H9 (cell line): ENCODE data around the gene ZSCAN18. TPM values are rescaled to one million over a fixed set of nuclear protein-coding genes. Genes with fewer than 3 reads are reported as not detected.

Experiments used
- DNase-seq: peaks from one replicate; pipeline ENCODE4 v3.0.0-alpha.2; 2017
- H2AFZ ChIP-seq: one replicate; pipeline ENCODE4 v1.6.1; 2013; ENCODE audit warnings: mild to moderate bottlenecking, low read length, control low read depth, moderate library complexity
- H2AK5ac ChIP-seq: 2 replicates; pipeline ENCODE4 v1.6.1; 2013; ENCODE audit warnings: low read length, control low read depth, mixed read lengths; ENCODE audit not compliant: insufficient read length
- H2BK120ac ChIP-seq: one replicate; pipeline ENCODE4 v1.6.1; 2013; ENCODE audit warnings: low read depth, mild to moderate bottlenecking, low read length, control low read depth, inconsistent platforms; ENCODE audit not compliant: poor library complexity, severe bottlenecking
- H2BK12ac ChIP-seq: 2 replicates; pipeline ENCODE4 v1.6.1; 2013; ENCODE audit warnings: low read length, control low read depth, mixed read lengths, low read depth; ENCODE audit not compliant: insufficient read length
- H2BK15ac ChIP-seq: 2 replicates; pipeline ENCODE4 v1.6.1; 2013; ENCODE audit warnings: low read depth, low read length, control low read depth
- H2BK20ac ChIP-seq: one replicate; pipeline ENCODE4 v1.6.1; 2013; ENCODE audit warnings: low read depth, mild to moderate bottlenecking, low read length, control low read depth, inconsistent platforms; ENCODE audit not compliant: poor library complexity, severe bottlenecking
- H2BK5ac ChIP-seq: 2 replicates; pipeline ENCODE4 v1.6.1; 2013; ENCODE audit warnings: low read length, control low read depth, mixed read lengths; ENCODE audit not compliant: insufficient read length
- H3K14ac ChIP-seq: 2 replicates; pipeline ENCODE4 v1.6.1; 2013; ENCODE audit warnings: low read length, control low read depth; ENCODE audit not compliant: insufficient read depth
- H3K18ac ChIP-seq: 2 replicates; pipeline ENCODE4 v1.6.1; 2013; ENCODE audit warnings: low read depth, mild to moderate bottlenecking, mixed read lengths, low read length, control low read depth; ENCODE audit not compliant: insufficient read length
- H3K23ac ChIP-seq: 2 replicates; pipeline ENCODE4 v1.6.1; 2013; ENCODE audit warnings: low read length, control low read depth, mixed read lengths, low read depth; ENCODE audit not compliant: insufficient read length
- H3K23me2 ChIP-seq: 2 replicates; pipeline ENCODE4 v1.6.1; 2013; ENCODE audit warnings: low read depth, mild to moderate bottlenecking, mixed read lengths, low read length, control low read depth; ENCODE audit not compliant: insufficient read length, poor library complexity, severe bottlenecking
- H3K27ac ChIP-seq: 2 replicates; pipeline ENCODE4 v1.5.1; 2013; ENCODE audit warnings: low read length, control low read depth, mixed read lengths, low read depth; ENCODE audit not compliant: insufficient read length
- H3K27me3 ChIP-seq: 2 replicates; pipeline ENCODE4 v1.6.1; 2013; ENCODE audit warnings: low read length, control low read depth, inconsistent platforms; ENCODE audit not compliant: insufficient read depth
- H3K4ac ChIP-seq: 2 replicates; pipeline ENCODE4 v1.6.1; 2013; ENCODE audit warnings: low read depth, mild to moderate bottlenecking, control low read depth, inconsistent platforms, low read length, moderate library complexity
- H3K4me1 ChIP-seq: 2 replicates; pipeline ENCODE4 v1.6.1; 2013; ENCODE audit warnings: low read length, control low read depth, inconsistent platforms; ENCODE audit not compliant: insufficient read depth
- H3K4me2 ChIP-seq: 2 replicates; pipeline ENCODE4 v1.6.1; 2013; ENCODE audit warnings: low read length, control low read depth, mixed read lengths; ENCODE audit not compliant: insufficient read length, insufficient read depth
- H3K56ac ChIP-seq: 2 replicates; pipeline ENCODE4 v1.6.1; 2013; ENCODE audit warnings: low read depth, mild to moderate bottlenecking, mixed read lengths, low read length, control low read depth; ENCODE audit not compliant: insufficient read length
- H3K79me1 ChIP-seq: 2 replicates; pipeline ENCODE4 v1.6.1; 2013; ENCODE audit warnings: low read depth, mild to moderate bottlenecking, moderate library complexity, low read length, control low read depth, inconsistent platforms; ENCODE audit not compliant: insufficient read depth, poor library complexity, severe bottlenecking
- H3K79me2 ChIP-seq: 2 replicates; pipeline ENCODE4 v1.6.1; 2013; ENCODE audit warnings: low read length, control low read depth, inconsistent platforms; ENCODE audit not compliant: insufficient read depth
- H3K9ac ChIP-seq: 2 replicates; pipeline ENCODE4 v1.6.1; 2013; ENCODE audit warnings: low read length, control low read depth, mixed read lengths; ENCODE audit not compliant: insufficient read length; ENCODE audit errors: extremely low read depth
- H3K9me3 ChIP-seq: one replicate; pipeline ENCODE4 v1.6.1; 2013; ENCODE audit warnings: low read depth, low read length, inconsistent platforms; ENCODE audit not compliant: control insufficient read depth
- H3T11ph ChIP-seq: one replicate; pipeline ENCODE4 v1.6.1; 2013; ENCODE audit warnings: mild to moderate bottlenecking, low read length, control low read depth, inconsistent platforms
- H4K20me1 ChIP-seq: one replicate; pipeline ENCODE4 v1.6.1; 2013; ENCODE audit not compliant: control insufficient read depth, insufficient read length, insufficient read depth
- H4K5ac ChIP-seq: 2 replicates; pipeline ENCODE4 v1.6.1; 2013; ENCODE audit warnings: low read depth, mild to moderate bottlenecking, mixed read lengths, low read length, control low read depth; ENCODE audit not compliant: insufficient read length
- H4K8ac ChIP-seq: replicated peaks from 2 replicates; pipeline ENCODE4 v1.6.1; 2013; ENCODE audit warnings: low read length, control low read depth, mixed read lengths, low read depth; ENCODE audit not compliant: insufficient read length
- H4K91ac ChIP-seq: 2 replicates; pipeline ENCODE4 v1.6.1; 2013; ENCODE audit warnings: low read depth, mild to moderate bottlenecking, moderate library complexity, mixed read lengths, low read length, control low read depth; ENCODE audit not compliant: insufficient read length
- H3K27ac Mint-ChIP-seq, 3 experiments: 2 replicates in 2 of 3; 3 replicates in 1 of 3; pipeline ENCODE4 v1.8.0; 2020 to 2021; ENCODE audit warnings: mixed read lengths in 3 of 3, mild to moderate bottlenecking in 1 of 3, moderate library complexity in 1 of 3
- H3K27me3 Mint-ChIP-seq: 2 replicates; pipeline ENCODE4 v1.8.0; 2021; ENCODE audit warnings: low read depth, mild to moderate bottlenecking, moderate library complexity, mixed read lengths
- H3K36me3 Mint-ChIP-seq, 3 experiments: 2 replicates in 2 of 3; 3 replicates in 1 of 3; pipeline ENCODE4 v1.8.0; 2020 to 2021; ENCODE audit warnings: low read depth in 3 of 3, mixed read lengths in 3 of 3; ENCODE audit not compliant: insufficient read depth in 1 of 3
- H3K4me1 Mint-ChIP-seq, 2 experiments: 2 replicates each; pipeline ENCODE4 v1.8.0; 2020; ENCODE audit warnings: mixed read lengths in 2 of 2
- H3K4me3 Mint-ChIP-seq, 2 experiments: 2 replicates in 1 of 2; 3 replicates in 1 of 2; pipeline ENCODE4 v1.8.0; 2020 to 2021; ENCODE audit warnings: mild to moderate bottlenecking in 2 of 2, mixed read lengths in 2 of 2, moderate library complexity in 1 of 2
- H3K9me3 Mint-ChIP-seq, 2 experiments: 2 replicates in 1 of 2; 3 replicates in 1 of 2; pipeline ENCODE4 v1.8.0; 2020; ENCODE audit warnings: mild to moderate bottlenecking in 2 of 2, mixed read lengths in 2 of 2, moderate library complexity in 1 of 2
- CTCF ChIP-seq: fragments of 200-600 bp; sonication (generic); conservative IDR thresholded peaks from 3 replicates; pipeline ENCODE4 v1.8.0; 2021; ENCODE audit warnings: antibody characterized with exemption, mild to moderate bottlenecking
- WGBS: extraction: QIAGEN DNeasy Blood & Tissue Kit; methylation state at CpG from one replicate; pipeline ENCODE4 v1.1.7; 2013; ENCODE audit warnings: missing lambda C conversion rate, low lambda C conversion rate, mixed read lengths; ENCODE audit not compliant: insufficient read length; ENCODE audit errors: extremely low coverage; 5-methylcytosine and 5-hydroxymethylcytosine counted together
- total RNA-seq: library from RNA; stranded (reverse); gene quantifications from 2 replicates; pipeline ENCODE4 v1.2.1, GENCODE V29; 2021

ZSCAN18 gene
- total RNA-seq, 1 experiment from 2014 or later, result 40.1 TPM

GRCh38 chr19:58084596-58085347 lies 13.3 kb downstream of the ZSCAN18 start:
- Mint-ChIP-seq H3K36me3 (peaks cover 38 to 42% (median 40%) of the 10 kb centered on the region in 3 experiments), H3K4me3 (no peak overlapping the region)
- no peak overlapping the region for H3K4me2 ChIP-seq

More at GRCh38 chr19:58084596-58085347, 13.3 kb downstream of the ZSCAN18 start:
- Histone ChIP-seq H4K20me1 (no peaks in the 10 kb centered on the region), H2BK120ac (no peak overlapping the region), H3K9ac (no peak overlapping the region), H2AK5ac (no peak overlapping the region), H3K14ac (no peak overlapping the region), H3K18ac (no peak overlapping the region), H3K9me3 (no peaks in the 10 kb centered on the region), H3K27ac (no peak overlapping the region), H4K91ac (no peak overlapping the region), H3K23me2 (peaks cover 3% of the 10 kb centered on the region), H4K8ac (no peak overlapping the region), H2BK20ac (no peak overlapping the region), H2BK15ac (no peak overlapping the region; the same call in 1 of the 2 replicates), H3T11ph (no peak overlapping the region), H3K79me2 (no peaks in the 10 kb centered on the region), H3K27me3 (no peaks in the 10 kb centered on the region), H4K5ac (no peak overlapping the region), H3K4me1 (no peaks in the 10 kb centered on the region), H3K79me1 (peaks cover 2% of the 10 kb centered on the region), H2AFZ (no peak overlapping the region), H2BK12ac (no peak overlapping the region), H3K23ac (no peak overlapping the region), H2BK5ac (no peak overlapping the region), H3K4ac (no peak overlapping the region), H3K56ac (no peak overlapping the region)
- TF ChIP-seq CTCF, result no peak
- Mint-ChIP-seq H3K9me3 (peaks cover 31 to 33% of the 10 kb centered on the region in 2 experiments), H3K27ac (no peak overlapping the region), H3K4me1 (no peaks in the 10 kb centered on the region), H3K27me3 (peaks cover 7% of the 10 kb centered on the region)
- WGBS, result no CpG with 5 or more reads among the region's 69 CpGs
- DNase-seq, result no peak
